PC-9 (cell line): ENCODE data around the gene CA7.

Experiments
- CTCF ChIP-seq: fragments of 200-600 bp; sonication (generic); conservative IDR thresholded peaks from 2 replicates; pipeline ENCODE4 v1.6.1; 2017; ENCODE audit warnings: mixed run types, antibody characterized with exemption, mild to moderate bottlenecking, moderate library complexity
- EZH2 ChIP-seq: fragments of 200-600 bp; sonication (generic); IDR thresholded peaks from 2 replicates; pipeline ENCODE4 v1.8.0; 2017; ENCODE audit warnings: antibody characterized with exemption, low read depth

- TF ChIP-seq CTCF (no peak), EZH2 (no peak)
These were observed 6.1 kb downstream of the CA7 start for GRCh38 chr16:66850115-66850815.
